GM19025 (cell line): Measurements from ENCODE around the gene ADM.
"Not testable (repeated sequence)": the region's sequence is repeated elsewhere in the genome, so short reads cannot be mapped to it uniquely, and the experiment has no call there.

Experiments
- ATAC-seq: cut with Tn5 transposase; IDR thresholded peaks from one replicate; pipeline ENCODE4 v1.9.1; 2021; ENCODE audit warnings: mild to moderate bottlenecking, low read depth, moderate library complexity; ENCODE audit not compliant: unreplicated experiment

ADM gene

GRCh38 chr11:10304495-10305261, at the start of gene ADM:
ADM (plus strand) TSS chr11:10305073; CDS start chr11:10305701, 628 bp downstream.
- ATAC-seq, result no peak

- ATAC-seq, result no peak
Measured at GRCh38 chr11:10255388-10256125, 49.3 kb upstream of the ADM start.

- no peak for ATAC-seq
Measured at GRCh38 chr11:10257478-10257877, 47.4 kb upstream of the ADM start.

DNA sequence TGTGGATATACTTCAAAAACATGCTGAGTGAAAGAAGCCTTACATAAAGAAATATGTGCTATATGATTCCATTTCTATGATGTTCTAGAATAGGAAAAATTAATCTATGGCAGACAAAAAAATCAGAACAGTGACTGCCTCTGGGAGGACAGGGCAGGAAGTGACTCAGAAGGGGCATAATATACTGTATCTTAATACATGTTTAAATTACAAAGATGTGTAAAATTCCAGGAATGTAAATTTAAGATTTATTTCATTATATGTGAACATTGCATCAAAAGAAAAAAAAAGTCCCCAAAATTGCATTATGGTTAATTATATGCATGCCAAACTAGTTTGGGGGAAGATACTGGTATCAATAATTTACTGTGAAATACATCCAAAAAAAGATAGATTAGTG, 43.1 kb upstream of the ADM start:
- no peak for ATAC-seq

DNA sequence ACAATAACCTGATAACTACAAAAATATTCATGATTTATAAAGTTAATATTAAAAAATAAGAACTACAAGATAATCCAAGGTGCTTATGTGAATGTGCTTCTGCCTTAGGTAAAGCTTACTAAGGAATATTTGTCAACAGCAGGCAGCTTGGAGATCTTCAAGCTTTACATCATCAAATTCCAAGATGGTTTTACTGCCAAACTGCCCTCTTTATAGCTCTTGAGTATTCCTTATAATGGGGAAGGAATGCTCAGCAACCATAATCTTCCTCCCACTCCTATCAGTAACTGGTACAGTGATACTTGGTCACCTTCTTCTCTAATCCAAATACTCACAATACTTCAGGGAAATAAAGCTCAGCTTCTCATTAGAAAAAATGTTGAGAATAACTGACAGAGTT, 40.9 kb upstream of the ADM start:
- no peak for ATAC-seq

DNA sequence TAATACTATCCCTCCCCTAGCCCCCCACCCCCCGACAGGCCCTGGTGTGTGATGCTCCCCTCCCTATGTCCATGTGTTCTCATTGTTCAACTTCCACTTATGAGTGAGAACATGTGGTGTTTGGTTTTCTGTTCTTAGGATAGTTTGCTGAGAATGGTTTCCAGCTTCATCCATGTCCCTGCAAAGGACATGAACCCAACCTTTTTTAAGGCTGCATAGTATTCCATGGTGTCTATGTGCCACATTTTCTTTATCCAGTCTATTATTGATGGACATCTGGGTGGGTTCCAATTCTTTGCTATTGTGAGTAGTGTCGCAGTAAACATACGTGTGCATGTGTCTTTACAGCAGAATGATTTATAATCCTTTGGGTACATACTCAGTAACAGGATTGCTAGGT, 40.2 kb upstream of the ADM start:
- not testable (repeated sequence) for ATAC-seq

DNA sequence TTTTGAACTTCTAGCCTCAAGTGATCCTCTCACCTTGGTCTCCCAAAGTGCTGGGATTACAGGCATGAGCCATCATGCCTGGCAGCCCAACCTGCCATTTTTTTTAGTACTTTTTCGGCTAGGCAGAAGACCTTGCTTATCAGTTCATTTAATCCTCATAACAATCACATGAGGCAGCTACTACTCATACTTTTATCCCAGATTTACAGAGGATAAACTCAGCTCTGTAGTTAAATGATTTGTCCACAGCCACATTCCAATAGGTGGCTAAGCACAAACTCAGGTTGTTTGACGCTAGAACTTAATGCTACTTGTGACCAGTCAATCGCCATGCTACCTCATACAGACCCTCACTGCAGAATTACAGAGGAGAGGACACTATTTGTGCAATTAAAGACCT, 38.9 kb upstream of the ADM start:
- no peak for ATAC-seq

DNA sequence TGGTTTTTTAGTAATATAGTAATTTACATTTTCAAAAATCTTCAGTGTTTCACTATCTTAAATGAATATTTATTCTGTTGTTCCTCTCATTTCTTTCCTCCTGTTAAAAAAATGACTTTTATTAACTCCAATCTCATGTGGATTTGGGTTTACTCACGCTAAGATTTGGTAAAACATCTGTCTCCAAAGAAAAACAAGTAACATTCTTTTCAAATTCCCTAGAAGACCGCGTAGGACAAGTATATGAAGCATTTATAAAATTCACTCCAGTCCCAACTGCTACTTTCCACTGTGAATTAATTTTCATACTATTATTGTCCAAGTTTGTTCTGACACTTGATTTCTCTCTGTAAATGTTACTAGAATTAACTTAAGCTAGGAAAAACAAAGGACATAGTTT, 37.1 kb upstream of the ADM start:
- no peak for ATAC-seq

DNA sequence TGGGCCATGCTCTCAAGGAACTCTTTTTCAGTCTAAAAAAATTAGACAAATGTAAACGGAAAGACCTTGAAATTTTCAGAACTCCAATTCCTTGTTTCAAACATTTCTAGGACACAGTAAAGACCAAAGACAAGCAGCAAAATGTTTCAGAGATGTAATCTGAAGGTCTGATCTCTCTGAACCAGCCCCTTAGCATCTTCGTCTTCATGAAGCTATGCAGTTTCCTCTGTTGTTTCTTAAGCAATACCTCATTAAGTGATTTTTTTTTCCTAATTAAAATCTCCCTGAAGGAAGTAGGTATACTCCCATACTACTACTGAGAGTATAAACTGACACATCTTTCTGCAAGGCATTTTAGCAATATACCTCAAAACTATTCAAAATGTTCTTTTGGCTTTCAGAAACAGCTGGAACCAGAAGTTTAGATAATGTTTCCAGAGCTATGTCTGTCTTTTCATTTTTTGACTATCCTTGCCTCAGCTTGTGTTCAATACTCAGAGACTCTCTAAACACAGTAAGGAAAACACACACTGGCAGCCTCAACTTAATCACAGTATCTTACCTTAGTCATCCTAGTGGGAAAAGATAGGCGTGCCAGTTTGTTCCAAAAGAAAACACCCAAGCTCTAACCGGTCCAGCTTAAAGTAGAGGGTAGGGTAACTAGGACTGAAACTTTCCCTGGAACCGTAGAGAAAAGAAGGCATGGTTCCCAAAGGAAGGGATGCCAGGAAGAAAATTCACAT, 36.0 kb upstream of the ADM start:
- ATAC-seq, result no peak

GRCh38 chr11:10272132-10272531, 32.7 kb upstream of the ADM start:
- no peak for ATAC-seq

GRCh38 chr11:10273738-10274137, 31.1 kb upstream of the ADM start:
- ATAC-seq, result no peak

DNA sequence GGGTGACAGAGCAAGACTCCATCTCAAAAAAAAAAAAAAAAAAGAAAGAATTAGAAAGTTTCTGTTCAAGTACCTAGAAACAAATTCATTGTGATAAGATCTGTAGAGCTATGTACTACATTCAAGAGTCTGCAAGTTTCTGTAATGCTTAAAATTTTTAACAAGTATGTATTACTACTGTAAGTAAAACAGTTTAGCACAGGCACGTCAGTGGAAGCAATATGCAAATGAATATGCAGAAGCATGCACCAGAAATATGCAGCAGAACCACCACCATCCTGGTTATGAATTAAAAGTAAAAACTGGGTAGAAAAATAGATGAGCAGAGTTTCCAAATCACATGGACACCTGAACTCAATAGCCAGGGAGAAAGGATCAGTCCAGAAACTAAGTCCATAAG, 30.1 kb upstream of the ADM start:
- no peak for ATAC-seq

GRCh38 chr11:10275714-10276113, 29.2 kb upstream of the ADM start:
- ATAC-seq, result no peak

DNA sequence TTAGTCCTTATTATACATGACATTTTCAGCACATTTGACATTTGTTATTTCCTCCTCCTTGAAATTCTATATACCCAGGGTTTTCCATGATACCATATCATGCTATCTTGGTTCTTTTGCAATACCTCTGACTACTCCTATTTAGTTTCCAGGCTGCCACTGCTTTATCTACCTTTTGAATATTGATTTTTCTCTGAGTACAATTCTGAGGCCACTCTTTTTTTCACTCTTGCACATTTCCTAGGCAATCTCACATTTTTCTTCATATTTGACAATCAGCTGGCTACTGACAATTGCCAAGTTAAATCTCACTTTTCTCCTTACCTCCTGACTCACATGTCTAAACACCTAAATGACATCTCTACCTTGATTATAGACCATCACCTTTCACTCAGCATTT, 22.8 kb upstream of the ADM start:
- no peak for ATAC-seq

DNA sequence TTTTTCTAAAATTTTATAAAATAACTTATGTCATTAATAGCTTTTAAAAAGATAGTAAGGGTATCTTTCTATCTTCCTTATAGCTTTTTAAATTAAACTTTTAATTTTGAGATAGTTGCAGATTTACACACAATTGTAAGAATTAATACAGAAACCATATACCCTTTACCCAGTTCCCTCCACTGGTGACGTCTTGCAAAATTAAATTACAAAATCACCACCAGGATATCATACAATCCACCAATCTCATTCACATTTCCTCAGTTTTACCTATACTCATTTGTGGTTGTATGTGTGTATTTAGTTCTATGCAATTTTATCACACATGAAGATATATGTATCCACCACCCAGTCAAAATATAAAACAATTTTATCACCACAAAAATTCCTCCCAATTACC, 20.9 kb upstream of the ADM start:
- ATAC-seq, result no peak

GRCh38 chr11:10285148-10285802, 19.6 kb upstream of the ADM start:
- ATAC-seq, result no peak

- no peak for ATAC-seq
Measured at GRCh38 chr11:10287140-10287539, 17.7 kb upstream of the ADM start.

- no peak for ATAC-seq
Measured at GRCh38 chr11:10287766-10288715, 16.8 kb upstream of the ADM start.

DNA sequence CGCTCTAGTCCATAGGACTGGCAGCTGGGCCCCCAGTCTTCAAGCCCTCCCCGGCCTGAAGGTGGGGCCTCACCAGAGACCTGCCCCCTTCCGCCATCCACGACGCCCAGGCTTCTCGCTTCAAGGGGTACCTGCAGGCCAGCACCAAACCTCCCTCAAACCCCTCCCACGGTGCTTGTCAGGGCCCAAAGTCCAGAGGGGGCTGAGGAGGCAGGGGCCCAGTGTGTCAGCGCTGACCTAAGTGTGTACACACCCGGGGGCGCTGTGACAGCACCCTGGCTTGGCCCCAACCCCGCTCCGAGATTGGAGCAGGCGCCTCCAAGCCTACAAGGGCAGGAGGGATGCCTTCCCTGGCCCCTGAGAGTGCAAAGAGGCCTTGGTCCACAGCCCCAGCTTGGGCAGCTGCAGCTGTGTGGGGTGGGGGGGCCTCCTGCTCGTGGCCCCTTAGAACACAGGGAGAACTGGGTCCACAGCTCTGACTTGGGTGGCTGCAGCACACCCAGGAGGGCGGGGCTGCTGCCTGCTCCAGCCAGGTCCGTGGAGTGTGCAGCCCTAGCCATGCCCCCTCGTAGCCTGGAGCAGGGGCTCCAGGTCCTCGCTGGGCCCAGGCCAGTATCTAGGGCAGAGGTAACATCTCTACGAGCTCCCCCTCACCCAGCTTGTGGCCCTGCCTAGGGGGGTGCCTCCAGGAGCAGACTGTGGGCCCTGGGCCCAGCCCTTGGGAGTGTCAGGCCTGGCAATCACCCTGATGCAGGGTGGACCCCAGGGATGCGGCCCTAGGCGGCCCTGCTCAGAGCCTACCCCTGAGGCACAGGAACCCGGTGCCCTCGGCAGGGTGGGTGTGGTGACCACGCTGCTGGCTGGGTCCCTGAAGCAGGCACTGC, 15.8 kb upstream of the ADM start:
- no peak for ATAC-seq
